Ureter (tissue), 1 donor: Measurements from ENCODE around the gene MELK. TPM values are rescaled to one million over a fixed set of nuclear protein-coding genes. Genes with fewer than 3 reads are reported as not detected.

ENCODE experiments used
- DNase-seq: peaks from one replicate; pipeline ENCODE4 v3.0.0-alpha.2; 2020; ENCODE audit warnings: low spot score
- total RNA-seq: library from RNA; stranded (reverse); gene quantifications from one replicate; pipeline ENCODE4 v1.2.4, GENCODE V29; 2023
- donor health status: DM: yes; HTN: yes; CAD: no.

Gene MELK
- total RNA-seq, 1 donor from 2014 or later = 0.31 TPM

DNA sequence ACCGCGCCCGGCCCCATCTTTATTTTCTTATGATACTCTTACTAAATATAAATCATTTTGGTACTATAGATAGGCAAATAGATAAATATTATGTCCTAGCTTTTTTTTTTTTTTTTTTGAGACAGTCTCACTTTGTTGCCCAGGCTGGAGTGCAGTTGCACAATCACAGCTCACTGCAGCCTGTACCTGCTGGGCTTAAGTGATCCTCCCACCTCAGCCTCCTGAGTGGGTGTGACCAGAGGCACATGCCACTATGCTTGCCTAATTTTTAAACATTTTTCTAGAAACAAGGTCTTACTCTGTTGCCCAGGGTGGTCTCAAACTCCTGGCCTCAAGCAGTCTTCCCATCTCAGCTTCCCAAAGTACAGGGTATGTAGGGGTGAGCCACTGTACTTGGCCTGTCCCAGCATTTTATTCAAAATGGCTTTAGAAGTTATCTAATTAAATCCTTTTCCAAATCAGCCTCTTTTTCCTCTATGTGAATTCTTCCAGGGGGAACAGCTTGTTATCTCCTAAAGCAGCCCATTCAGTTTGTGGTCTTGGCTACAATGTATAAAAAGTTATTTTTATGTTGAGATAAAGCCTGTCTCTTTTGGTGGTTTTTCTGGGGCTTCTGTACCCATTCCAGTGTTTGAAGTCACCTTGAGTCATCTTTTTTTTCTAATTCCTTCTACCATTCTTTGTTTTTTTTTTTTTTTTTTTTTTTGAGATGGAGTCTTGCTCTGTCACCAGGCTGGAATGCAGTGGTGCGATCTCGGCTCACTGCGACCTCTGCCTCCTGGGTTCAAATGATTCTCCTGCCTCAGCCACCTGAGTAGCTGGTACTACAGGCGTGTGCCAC, 12.1 kb downstream of the MELK start:
- DNase-seq = no peak

- DNase-seq = no peak
These were observed 17.5 kb downstream of the MELK start for GRCh38 chr9:36590231-36590630.

DNA sequence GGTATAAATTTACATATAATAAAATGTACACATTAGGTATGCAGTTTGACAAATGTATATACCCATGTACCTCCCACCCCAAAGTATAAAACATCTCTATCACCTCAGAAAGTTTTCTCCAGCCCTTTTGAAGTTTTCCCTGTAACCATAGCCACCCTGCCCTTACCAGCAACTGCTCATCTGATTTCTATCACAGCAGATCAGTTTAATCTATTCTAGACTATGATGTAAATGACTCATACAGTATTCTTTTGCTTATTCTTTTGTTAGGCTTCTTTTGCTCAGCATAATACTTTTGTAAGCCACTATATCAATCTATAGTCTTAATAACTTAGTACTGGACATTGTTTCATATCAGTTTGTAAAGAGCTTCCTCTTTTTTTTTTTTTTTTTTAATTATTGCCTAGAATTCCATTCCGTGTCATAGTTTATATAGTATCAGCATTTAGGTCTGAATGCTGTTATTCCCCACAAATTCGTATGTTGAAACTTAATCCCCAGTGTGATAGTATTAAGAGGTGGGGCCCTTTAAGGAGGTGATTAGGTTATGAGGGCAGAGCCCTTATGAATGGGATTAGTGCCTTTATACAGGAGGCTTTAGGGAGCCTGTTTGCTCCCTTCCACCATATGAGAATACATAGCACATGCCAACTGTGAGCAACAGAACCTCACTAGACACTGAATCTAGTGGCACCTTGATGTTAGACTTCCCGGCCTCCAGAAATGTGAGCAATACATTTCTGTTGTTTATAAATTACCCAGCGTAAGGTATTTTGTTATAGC, 20.3 kb downstream of the MELK start:
- DNase-seq = no peak

- DNase-seq = no peak
These were observed 21.5 kb downstream of the MELK start for GRCh38 chr9:36594213-36594612.

- DNase-seq = no peak
These were observed 24.9 kb downstream of the MELK start for GRCh38 chr9:36597412-36598178.

DNA sequence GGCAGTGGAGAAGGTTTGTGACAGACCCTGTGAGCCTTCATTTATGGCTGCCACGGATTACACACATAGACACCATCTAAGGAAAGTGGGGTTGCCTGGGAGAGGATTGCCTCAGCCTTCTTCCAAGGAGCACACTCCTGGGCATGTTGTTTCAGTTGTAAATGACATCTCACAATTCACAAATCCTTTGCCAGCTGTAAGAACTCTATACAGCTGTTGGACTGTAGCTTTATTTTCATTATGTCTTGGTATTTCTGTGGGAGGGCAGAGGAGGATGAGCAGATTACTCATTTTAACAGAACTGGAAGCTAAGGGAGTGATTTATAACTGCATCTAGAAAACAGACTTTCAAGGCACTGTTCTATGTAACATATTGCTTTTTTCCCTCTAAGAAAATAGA, 25.6 kb downstream of the MELK start:
- no peak for DNase-seq

DNA sequence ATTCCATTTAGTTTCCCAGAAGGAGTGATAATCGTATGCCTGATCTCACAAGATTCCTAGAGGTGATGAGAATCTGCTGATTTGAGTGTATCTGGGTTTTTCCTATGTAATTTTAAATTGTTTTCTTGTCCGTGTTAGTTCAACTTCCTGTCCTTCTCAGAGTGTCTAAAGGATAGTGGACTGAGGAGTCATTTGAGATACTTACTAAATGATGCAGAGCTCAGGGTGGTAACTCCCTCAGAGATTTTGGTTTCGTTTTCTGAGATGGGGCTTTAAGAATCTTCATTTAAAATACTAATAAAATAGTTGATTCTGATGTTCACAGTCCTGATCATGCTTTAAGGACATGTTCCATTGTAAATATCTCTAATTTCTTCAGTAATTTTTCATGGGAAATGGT, 30.3 kb downstream of the MELK start:
- no peak for DNase-seq

DNA sequence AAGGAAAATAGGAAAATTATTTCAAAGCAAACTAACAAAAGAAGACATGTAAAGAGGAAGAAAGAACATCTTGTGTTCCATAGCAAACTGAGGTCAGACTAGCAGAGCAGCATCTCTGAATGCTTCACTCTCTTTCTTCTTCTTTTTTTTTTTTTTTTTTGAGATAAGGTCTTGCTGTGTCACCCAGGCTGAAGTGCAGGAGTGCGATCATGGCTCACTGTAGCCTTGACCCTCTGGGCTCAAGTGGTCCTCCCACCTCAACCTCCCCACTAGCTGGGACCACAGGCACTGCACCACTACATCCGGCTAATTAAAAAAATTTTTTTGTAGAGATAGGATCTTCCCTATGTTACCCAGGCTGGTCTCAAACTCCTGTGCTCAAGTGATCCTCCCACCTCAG, 36.6 kb downstream of the MELK start:
- no peak for DNase-seq

- no peak for DNase-seq
These were observed 49.4 kb downstream of the MELK start for GRCh38 chr9:36622121-36622520.

DNA sequence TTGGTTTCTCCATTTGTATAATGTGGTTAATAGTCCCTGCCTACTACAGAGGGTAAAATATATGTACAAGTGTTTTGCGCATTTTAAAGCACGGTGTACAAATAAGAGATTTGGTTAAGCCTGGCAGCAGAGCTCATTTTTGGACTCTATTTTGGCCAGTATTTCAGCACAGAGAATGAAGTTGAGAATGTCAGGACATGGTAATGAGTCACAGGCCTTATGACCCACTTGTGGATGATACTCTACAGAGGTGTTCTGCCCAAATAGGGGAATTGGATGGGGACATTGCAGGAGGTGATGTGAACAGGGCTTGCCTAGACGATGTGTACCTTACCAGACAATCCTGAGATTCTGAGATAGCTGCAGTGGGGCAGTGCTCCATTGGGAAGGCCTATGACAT, 50.6 kb downstream of the MELK start:
- DNase-seq = no peak

- no peak for DNase-seq
These were observed 52.4 kb downstream of the MELK start for GRCh38 chr9:36625006-36625615.

DNA sequence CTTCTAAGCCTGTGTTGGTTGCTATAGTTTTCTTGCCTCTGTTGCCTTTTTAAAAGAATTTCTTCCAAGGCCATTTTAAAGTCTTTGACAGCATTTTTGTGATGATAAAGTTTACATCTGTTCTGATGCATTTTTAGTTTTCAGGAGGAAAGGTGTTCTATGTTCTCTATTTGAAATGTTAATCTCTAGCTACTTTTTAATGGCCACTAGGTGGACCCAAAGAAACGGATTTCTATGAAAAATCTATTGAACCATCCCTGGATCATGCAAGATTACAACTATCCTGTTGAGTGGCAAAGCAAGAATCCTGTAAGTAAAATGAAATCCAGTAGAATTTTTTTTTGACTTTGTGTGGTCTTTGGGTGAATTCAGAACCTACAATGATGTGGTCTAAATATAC, 60.2 kb downstream of the MELK start:
- DNase-seq = no peak

DNA sequence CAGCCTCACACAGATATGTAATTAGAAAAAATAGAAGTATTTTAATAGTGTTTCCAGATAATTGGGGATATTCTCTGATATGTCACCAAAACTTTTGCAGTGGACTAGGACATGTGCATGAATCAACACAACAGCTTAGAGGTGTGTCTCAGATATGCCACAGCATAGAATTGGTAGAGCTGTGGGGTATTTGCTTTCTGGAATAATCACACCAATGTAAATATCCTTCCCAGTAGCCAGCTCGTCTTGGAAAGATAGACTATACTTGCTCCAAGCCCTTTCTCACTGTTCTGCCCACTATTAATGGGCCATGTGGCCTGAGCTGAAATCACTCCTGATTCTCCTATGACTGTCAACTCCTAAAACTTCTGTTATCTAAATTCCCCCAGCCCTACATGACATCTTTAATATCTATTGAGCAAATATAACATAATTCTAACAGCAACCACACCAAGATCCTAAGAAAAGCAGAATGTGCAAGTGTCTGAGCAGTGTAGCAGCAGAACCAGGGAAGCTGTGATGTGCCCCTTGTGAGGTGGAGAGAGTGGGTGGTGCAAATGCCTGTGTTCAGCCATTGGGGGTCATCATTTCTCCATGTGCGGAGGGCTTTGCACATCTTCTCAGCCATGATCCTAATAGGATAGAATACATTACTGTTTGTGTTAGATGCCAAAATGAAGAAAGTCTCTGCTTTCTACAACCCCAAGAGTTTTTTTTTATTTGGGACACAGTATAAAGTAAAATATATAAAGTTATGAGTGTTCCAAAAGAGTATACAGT, 65.0 kb downstream of the MELK start:
- DNase-seq = no peak

DNA sequence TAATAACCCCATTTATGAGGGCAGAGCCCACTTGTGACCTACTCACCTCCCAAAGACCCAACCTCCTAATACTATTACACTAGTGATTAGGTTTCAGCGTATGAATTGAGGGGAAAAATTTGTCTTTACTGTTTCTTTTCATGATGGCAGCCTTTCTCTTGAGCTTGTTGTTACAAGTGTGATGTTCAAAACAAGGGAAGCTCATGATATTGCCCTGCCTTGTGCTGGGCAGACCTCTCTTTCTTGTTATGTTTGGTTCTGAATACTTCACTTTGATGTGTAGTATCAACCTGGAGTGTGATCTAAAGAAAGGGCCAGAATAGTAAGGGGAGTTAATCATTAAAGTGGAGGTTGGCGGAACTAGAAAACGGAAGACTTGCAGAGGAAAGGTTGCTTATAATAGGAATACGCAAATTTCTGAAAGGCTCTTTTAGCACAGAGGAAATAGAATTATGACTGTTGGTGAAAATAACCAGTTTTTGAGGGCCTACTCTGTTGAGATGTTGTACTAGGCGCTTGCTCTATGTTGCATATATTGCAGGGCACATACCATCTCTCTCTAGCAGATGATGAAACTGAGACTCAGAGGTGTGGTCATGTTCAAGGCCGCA, 68.2 kb downstream of the MELK start:
- no peak for DNase-seq

DNA sequence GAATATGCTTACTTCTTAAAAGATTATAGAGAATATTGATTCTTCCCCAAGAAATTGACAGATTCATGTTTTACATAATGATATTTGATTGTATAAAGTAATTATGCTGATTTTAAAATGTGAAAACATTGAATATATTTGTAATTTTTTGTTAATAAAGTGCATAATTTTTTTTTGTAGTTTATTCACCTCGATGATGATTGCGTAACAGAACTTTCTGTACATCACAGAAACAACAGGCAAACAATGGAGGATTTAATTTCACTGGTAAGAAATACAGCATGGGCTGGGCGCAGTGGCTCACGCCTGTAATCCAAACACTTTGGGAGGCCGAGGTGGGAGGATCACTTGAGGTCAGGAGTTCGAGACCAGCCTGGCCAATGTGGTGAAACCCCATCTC, 70.1 kb downstream of the MELK start:
- no peak for DNase-seq

DNA sequence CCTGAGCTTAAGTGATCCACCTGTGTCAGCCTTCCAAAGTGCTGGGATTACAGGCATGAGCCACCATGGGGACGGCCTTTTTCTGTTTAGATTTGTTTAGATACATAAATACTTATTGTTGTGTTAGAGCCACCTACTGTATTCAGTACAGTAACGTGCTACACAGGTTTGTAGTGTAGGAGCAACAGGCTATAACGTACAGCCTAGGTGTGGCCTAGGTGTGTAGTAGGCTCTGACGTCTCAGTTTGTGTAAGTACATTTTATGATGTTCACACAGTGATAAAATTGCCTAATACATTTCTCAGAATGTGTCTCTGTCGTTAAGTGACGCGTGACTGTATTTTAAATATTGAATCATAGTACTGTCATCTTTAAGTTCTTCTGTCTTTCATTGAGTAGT, 84.1 kb downstream of the MELK start:
- no peak for DNase-seq

DNA sequence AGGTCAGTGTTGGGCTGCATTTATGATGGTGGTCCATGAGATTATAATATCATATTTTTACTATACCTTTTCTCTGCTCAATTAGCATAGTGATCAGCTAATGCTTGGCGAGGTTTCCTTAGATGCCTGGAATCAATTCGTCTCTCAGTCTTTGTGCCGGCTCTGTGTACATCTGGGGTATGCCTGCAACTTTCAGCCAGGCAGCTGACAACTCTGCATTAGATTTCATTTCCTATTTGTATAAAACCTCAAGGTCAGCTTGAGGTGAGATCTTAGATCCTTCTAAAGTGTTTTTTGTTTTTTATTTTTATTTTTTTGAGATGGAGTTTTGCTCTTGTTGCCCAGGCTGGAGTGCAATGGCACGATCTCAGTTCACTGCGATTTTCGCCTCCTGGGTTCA, 86.8 kb downstream of the MELK start:
- DNase-seq = no peak

GRCh38 chr9:36664806-36665205, 92.1 kb downstream of the MELK start:
- no peak for DNase-seq

DNA sequence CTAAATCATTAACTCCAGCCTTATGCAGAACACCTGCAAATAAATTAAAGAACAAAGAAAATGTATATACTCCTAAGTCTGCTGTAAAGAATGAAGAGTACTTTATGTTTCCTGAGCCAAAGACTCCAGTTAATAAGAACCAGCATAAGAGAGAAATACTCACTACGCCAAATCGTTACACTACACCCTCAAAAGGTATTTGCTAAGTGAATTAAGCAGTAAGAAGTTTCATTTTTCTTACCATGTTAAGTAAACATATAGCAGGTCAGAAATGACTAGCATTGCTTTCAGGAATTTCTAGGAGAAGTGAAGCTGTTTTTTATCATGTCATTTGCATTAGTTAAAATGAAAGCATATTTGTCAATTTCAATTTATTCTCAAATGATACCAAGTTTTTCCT, 92.7 kb downstream of the MELK start:
- DNase-seq = no peak

DNA sequence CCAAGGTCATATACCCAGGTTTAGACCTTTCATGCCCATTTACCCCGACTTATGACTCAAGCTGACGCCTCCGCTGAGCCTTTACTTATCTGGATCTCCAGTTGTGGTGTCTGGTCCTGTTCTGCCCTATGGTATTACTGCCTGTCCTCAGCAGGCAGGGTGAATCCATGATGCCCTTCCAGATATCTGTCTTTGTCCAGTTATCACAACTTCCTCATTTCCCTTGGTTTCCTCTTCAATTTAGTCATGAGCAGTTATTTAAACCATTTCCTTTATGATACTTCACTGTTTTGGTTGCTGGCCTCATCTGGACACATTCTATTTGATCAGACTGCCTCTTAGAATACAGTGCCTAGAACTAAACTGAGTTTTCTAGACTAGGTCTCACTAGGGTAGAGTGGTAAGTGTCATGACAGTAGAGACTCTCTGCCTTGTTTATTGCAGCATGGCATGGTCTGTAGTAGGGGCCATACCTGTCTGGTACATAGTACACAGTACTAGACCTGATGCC, 93.3 kb downstream of the MELK start:
- no peak for DNase-seq

DNA sequence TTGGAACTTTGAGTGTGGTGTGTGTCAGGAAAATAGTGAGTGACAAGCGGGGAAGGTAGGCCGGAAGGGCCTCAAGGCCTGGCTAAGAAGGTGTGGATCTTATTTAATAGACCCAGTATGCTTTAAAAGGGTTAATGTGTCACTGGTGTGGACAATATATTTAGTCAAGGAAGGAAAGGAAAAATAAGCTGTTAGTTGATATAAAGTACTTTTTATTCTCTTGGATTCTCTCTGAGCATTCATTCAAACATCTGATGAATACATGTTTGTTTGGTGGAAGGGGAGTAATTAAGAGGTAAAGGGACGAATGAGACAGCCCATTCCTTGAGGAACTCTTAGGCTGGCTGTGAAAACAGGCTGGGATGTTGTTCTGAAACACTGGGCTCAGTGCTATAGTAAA, 98.9 kb downstream of the MELK start:
- no peak for DNase-seq
